HepG2 (cell line): ENCODE data around the gene EDEM3. TPM values are rescaled to one million over a fixed set of nuclear protein-coding genes. Genes with fewer than 3 reads are reported as not detected.

Experiments used
- ATAC-seq: fragments of 200-7000 bp; cut with Tn5 transposase; 3 replicates; pipeline ENCODE4 v1.9.1; 2020; ENCODE audit warnings: mild to moderate bottlenecking, moderate library complexity
- BruUV-seq: library from RNA; stranded (reverse); fragments of 400-500 nt; replicated peaks from 2 replicates; lab custom pipeline; 2021; lab: Mats Ljungman, UMichigan
- CTCF ChIA-PET: fragments of 300-600 bp; formaldehyde crosslinking; extraction: SDS; loops from one replicate; lab custom pipeline; 2021; ENCODE audit warnings: low total read pairs, inconsistent platforms, low intra/inter-chr PET ratio; lab: Yijun Ruan, JAX
- POLR2A ChIA-PET: fragments of 350-600 bp; sonication (Branson Sonifier 250); formaldehyde crosslinking; loops from one replicate; lab custom pipeline; 2020; ENCODE audit warnings: antibody characterized with exemption, inconsistent platforms; lab: Yijun Ruan, JAX
- DNase-seq: peaks from one replicate; pipeline ENCODE4 v3.0.0-alpha.2; 2015; ENCODE audit warnings: low spot score
- FAIRE-seq: peaks from 3 replicates; lab custom pipeline; 2011; peaks lifted over from hg19 to GRCh38; lab: Jason Lieb, UNC
- H2AFZ ChIP-seq: one replicate; pipeline ENCODE4 v1.6.1; 2011; ENCODE audit warnings: low read length, inconsistent platforms
- H3K27ac ChIP-seq: fragments of 300-600 bp; 3 replicates; pipeline ENCODE4 v1.8.0; 2011; ENCODE audit warnings: mixed run types, mild to moderate bottlenecking, mixed read lengths, low read length, inconsistent platforms; ENCODE audit not compliant: insufficient read depth; ENCODE audit errors: extremely low read length
- H3K27me3 ChIP-seq, 2 experiments: fragments of 200-600 bp in 1 of 2; 2 replicates in 1 of 2; 3 replicates in 1 of 2; pipeline versions ENCODE4 v1.6.0 to v1.8.0; 2011; ENCODE audit warnings: low read length in 2 of 2, mild to moderate bottlenecking in 2 of 2, moderate library complexity in 2 of 2, inconsistent platforms in 1 of 2; ENCODE audit not compliant: insufficient read depth in 2 of 2, control insufficient read depth in 1 of 2
- H3K36me3 ChIP-seq, 2 experiments: fragments of 200-600 bp in 1 of 2; replicated peaks in 1 of 2; 2 replicates in 1 of 2; 3 replicates in 1 of 2; pipeline versions ENCODE4 v1.5.1 to v1.8.0; 2011; ENCODE audit warnings: low read length in 2 of 2, inconsistent platforms in 1 of 2; ENCODE audit not compliant: insufficient read depth in 2 of 2, control insufficient read depth in 1 of 2
- H3K4me1 ChIP-seq: 2 replicates; pipeline ENCODE4 v1.5.1; 2012; ENCODE audit warnings: low read length, inconsistent platforms; ENCODE audit not compliant: insufficient read depth
- H3K4me2 ChIP-seq: 2 replicates; pipeline ENCODE4 v1.6.0; 2011; ENCODE audit warnings: low read depth, low read length, inconsistent platforms
- H3K4me3 ChIP-seq, 3 experiments: fragments of 200-600 bp in 1 of 3; sonication (generic), shearing (Covaris generic) in 1 of 3; replicated peaks in 1 of 3; 2 replicates each; pipeline ENCODE4 v1.5.1; 2011 to 2016; ENCODE audit warnings: low read length in 3 of 3, inconsistent platforms in 2 of 3, low read depth in 2 of 3, mild to moderate bottlenecking in 2 of 3, control low read depth in 1 of 3, mixed read lengths in 1 of 3; ENCODE audit not compliant: insufficient read depth in 1 of 3
- H3K79me2 ChIP-seq: one replicate; pipeline ENCODE4 v1.6.1; 2011; ENCODE audit warnings: low read length, inconsistent platforms; ENCODE audit not compliant: insufficient read depth
- H3K9ac ChIP-seq: 2 replicates; pipeline ENCODE4 v1.6.0; 2011; ENCODE audit warnings: mild to moderate bottlenecking, low read depth, low read length, inconsistent platforms; ENCODE audit not compliant: insufficient read depth
- H3K9me3 ChIP-seq: 2 replicates; pipeline ENCODE4 v1.5.1; 2012; ENCODE audit warnings: mild to moderate bottlenecking, low read length
- H4K20me1 ChIP-seq: 2 replicates; pipeline ENCODE4 v1.6.0; 2011; ENCODE audit warnings: inconsistent platforms, mild to moderate bottlenecking, low read length, moderate library complexity; ENCODE audit not compliant: insufficient read depth
- KMT2A ChIP-seq: sonication (generic); formaldehyde crosslinking; IDR thresholded peaks from 2 replicates; pipeline ENCODE4 v1.4.0; 2020; ENCODE audit warnings: missing genetic modification reagents
- MAFF ChIP-seq: IDR thresholded peaks from 2 replicates; pipeline ENCODE4 v1.6.1; 2011; ENCODE audit warnings: low read depth, low read length, improper control_type of control experiment
- MAFK ChIP-seq, 2 experiments: IDR thresholded peaks in 1 of 2; conservative IDR thresholded peaks in 1 of 2; 2 replicates each; pipeline ENCODE4 v1.6.1; 2011; ENCODE audit warnings: improper control_type of control experiment in 2 of 2, low read length in 2 of 2
- NR2C2 ChIP-seq: sonication (generic); formaldehyde crosslinking; IDR thresholded peaks from 2 replicates; pipeline ENCODE4 v1.4.0; 2020; ENCODE audit warnings: missing genetic modification reagents, mild to moderate bottlenecking, moderate library complexity, borderline replicate concordance
- REST ChIP-seq, 2 experiments: IDR thresholded peaks; 2 replicates each; pipeline ENCODE4 v1.6.1; 2011 to 2012; ENCODE audit warnings: low read length in 2 of 2, borderline replicate concordance in 1 of 2, low read depth in 1 of 2, mild to moderate bottlenecking in 1 of 2, moderate library complexity in 1 of 2
- SKI ChIP-seq: fragments of 450-650 bp; IDR thresholded peaks from one replicate; pipeline ENCODE4 v1.6.1; 2018; ENCODE audit warnings: mild to moderate bottlenecking; ENCODE audit not compliant: partially characterized antibody
- SP140L ChIP-seq: sonication (generic); formaldehyde crosslinking; IDR thresholded peaks from 2 replicates; pipeline ENCODE4 v1.4.0; 2020; ENCODE audit warnings: missing genetic modification reagents, borderline replicate concordance
- in situ Hi-C: cut with HindIII; loops from 2 replicates; pipeline ENCODE4 v1.10.0; 2017; ENCODE audit warnings: low pct_unique_long_range_greater_than_20kb; ENCODE audit not compliant: extremely low pct_ligation_motif_present
- intact Hi-C: fragments of 100-400 bp; cut with micrococcal nuclease; formaldehyde crosslinking; loops from one replicate; pipeline ENCODE4 v1.10.0; 2022; ENCODE audit not compliant: unreplicated experiment
- polyA plus RNA-seq, 8 experiments: library from polyadenylated mRNA; depleted of rRNA in 3 of 8; stranded (reverse) in 7 of 8; unstranded in 1 of 8; fragments of >200 nt; fragmentation: Illumina TruSeq in 4 of 8; extraction: Trizol in 4 of 8; gene quantifications; 2 replicates each; pipeline versions ENCODE4 v1.2.1 to v1.2.3, GENCODE V29; 2011 to 2016; ENCODE audit warnings: low read depth in 4 of 8, missing spikeins in 1 of 8, mixed read lengths in 1 of 8; ENCODE audit not compliant: insufficient read depth in 1 of 8
- total RNA-seq, 5 experiments: library from RNA; depleted of rRNA; stranded (reverse); fragments of >200 nt; fragmentation: Illumina TruSeq; extraction: Trizol; gene quantifications; 2 replicates each; pipeline ENCODE4 v1.2.3, GENCODE V29; 2016; ENCODE audit warnings: low read depth in 1 of 5
- TF ChIP-seq, protein P1 (sequence below): sonication (generic); formaldehyde crosslinking; IDR thresholded peaks from 2 replicates; pipeline ENCODE4 v1.9.0; 2021; ENCODE audit warnings: missing genetic modification reagents, borderline replicate concordance

The EDEM3 gene
- total and polyA plus RNA-seq, 2 of the 13 experiments (the other 11 are each of a cell fraction or from before 2014, with no cell fraction given) = 13.1 to 18.2 TPM

DNA sequence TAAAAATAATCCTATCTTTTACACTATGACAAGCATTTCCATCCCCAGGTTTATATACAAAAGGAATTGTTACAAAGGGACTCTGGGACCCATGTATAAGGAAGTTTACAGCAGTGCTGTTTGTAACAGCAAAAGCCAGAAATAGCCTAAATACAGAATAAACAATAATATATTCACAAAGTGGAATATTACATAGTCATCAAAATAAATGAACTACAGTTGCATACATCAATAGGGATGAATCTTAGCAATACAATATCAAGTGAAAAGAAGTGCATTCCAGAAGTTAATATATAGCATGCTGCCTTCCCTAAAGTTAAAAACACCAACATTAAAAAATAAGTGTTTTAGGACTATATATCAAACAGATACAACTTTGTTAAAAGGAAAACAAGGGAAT is 77.3 kb downstream of the EDEM3 start:
- Histone ChIP-seq H4K20me1 (no peaks in the 10 kb centered on the region), H3K36me3 (no peaks in the 10 kb centered on the region), H3K4me2 (no peak overlapping the region)
- intact Hi-C loops (no loop called here), in situ Hi-C loops (no loop called here)
- DNase-seq = no peak
- ATAC-seq = no peak
- no peak for TF ChIP-seq SP140L (CRISPR knock-in tag)
- no peak for TF ChIP-seq KMT2A
- no peak for TF ChIP-seq REST (IDR thresholded peaks at IDR 0.05; ENCODE audit: borderline replicate concordance in 1 of 2, low read depth in 1 of 2, low read length in 2 of 2)
- TF ChIP-seq MAFK (conservative IDR thresholded peaks at IDR 0.05 in 1 of 2, IDR thresholded peaks at IDR 0.05 in 1 of 2; ENCODE audit: low read length in 2 of 2) = peak in 1 of 2 experiments; percentile 39; a peak in 1 of 4 replicates
- TF ChIP-seq SKI = no peak
- peak; percentile 50; the same call in 1 of the 2 replicates for TF ChIP-seq MAFF
- TF ChIP-seq, protein P1, sequence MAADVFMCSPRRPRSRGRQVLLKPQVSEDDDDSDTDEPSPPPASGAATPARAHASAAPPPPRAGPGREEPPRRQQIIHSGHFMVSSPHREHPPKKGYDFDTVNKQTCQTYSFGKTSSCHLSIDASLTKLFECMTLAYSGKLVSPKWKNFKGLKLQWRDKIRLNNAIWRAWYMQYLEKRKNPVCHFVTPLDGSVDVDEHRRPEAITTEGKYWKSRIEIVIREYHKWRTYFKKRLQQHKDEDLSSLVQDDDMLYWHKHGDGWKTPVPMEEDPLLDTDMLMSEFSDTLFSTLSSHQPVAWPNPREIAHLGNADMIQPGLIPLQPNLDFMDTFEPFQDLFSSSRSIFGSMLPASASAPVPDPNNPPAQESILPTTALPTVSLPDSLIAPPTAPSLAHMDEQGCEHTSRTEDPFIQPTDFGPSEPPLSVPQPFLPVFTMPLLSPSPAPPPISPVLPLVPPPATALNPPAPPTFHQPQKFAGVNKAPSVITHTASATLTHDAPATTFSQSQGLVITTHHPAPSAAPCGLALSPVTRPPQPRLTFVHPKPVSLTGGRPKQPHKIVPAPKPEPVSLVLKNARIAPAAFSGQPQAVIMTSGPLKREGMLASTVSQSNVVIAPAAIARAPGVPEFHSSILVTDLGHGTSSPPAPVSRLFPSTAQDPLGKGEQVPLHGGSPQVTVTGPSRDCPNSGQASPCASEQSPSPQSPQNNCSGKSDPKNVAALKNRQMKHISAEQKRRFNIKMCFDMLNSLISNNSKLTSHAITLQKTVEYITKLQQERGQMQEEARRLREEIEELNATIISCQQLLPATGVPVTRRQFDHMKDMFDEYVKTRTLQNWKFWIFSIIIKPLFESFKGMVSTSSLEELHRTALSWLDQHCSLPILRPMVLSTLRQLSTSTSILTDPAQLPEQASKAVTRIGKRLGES (CRISPR knock-in tag) = no peak
- TF ChIP-seq NR2C2 (CRISPR knock-in tag) = no peak
- TF ChIP-seq, all 625 proteins: peak for 2
- CTCF ChIA-PET = no interaction called here
- H3K79me2 ChIP-seq = no peaks in the 10 kb centered on the region
- H3K27ac ChIP-seq = no peak overlapping the region
- no peak for FAIRE-seq
- H3K4me3 ChIP-seq = no peak overlapping the region
- H3K4me1 ChIP-seq = peaks cover 8% of the 10 kb centered on the region; the same call in 1 of the 2 replicates
- 0 out of 2 replicates have a peak, but pooled peaks cover 4% of the 10 kb centered on the region for H3K9me3 ChIP-seq
- H2AFZ ChIP-seq = no peak overlapping the region
- H3K9ac ChIP-seq = no peak overlapping the region
- no TSS peak for BruUV-seq
- POLR2A ChIA-PET = no interaction called here
- peaks cover 0 to 4% of the 10 kb centered on the region in 2 experiments; a peak in 2 of 5 replicates for H3K27me3 ChIP-seq
